GM12878 (cell line): ENCODE measurements around the gene COL4A2. TPM values are rescaled to one million over a fixed set of nuclear protein-coding genes. Genes with fewer than 3 reads are reported as not detected.

Experiments used
- ASH2L ChIP-seq: fragments of 300-600, 200-600 bp; sonication (generic); IDR thresholded peaks from 2 replicates; pipeline ENCODE4 v1.6.1; 2017; ENCODE audit warnings: low read depth, mild to moderate bottlenecking, borderline replicate concordance
- BACH1 ChIP-seq: fragments of 450-650 bp; IDR thresholded peaks from 2 replicates; pipeline ENCODE4 v1.6.1; 2017; ENCODE audit warnings: mild to moderate bottlenecking, borderline replicate concordance
- CBX3 ChIP-seq: fragments of 200-600 bp; sonication (generic); IDR thresholded peaks from 2 replicates; pipeline ENCODE4 v1.6.1; 2016; ENCODE audit warnings: low read depth, borderline replicate concordance
- CHD1 ChIP-seq: IDR thresholded peaks from 2 replicates; pipeline ENCODE4 v1.6.1; 2012; ENCODE audit warnings: low read depth, low read length, improper control_type of control experiment
- E4F1 ChIP-seq: fragments of 450-650 bp; IDR thresholded peaks from 2 replicates; pipeline ENCODE4 v1.6.1; 2018; ENCODE audit warnings: borderline replicate concordance, mild to moderate bottlenecking; ENCODE audit not compliant: partially characterized antibody
- HDGF ChIP-seq: fragments of 450-650 bp; IDR thresholded peaks from 2 replicates; pipeline ENCODE4 v1.6.1; 2016; ENCODE audit warnings: antibody characterized with exemption
- NFYB ChIP-seq: IDR thresholded peaks from 2 replicates; pipeline ENCODE4 v1.6.1; 2011; ENCODE audit warnings: low read depth, mild to moderate bottlenecking, low read length, improper control_type of control experiment, moderate library complexity; ENCODE audit not compliant: insufficient read depth
- NR2C1 ChIP-seq: fragments of 450-650 bp; IDR thresholded peaks from 2 replicates; pipeline ENCODE4 v1.6.1; 2017; ENCODE audit warnings: antibody characterized with exemption, mild to moderate bottlenecking, moderate library complexity
- PAX8 ChIP-seq: fragments of 450-650 bp; IDR thresholded peaks from 2 replicates; pipeline ENCODE4 v1.6.1; 2017; ENCODE audit warnings: mild to moderate bottlenecking, moderate library complexity
- POLR2AphosphoS5 ChIP-seq: IDR thresholded peaks from 2 replicates; pipeline ENCODE4 v1.6.1; 2011; ENCODE audit warnings: mild to moderate bottlenecking, low read length, inconsistent platforms
- RBBP5 ChIP-seq: fragments of 200-600 bp; sonication (generic); conservative IDR thresholded peaks from 2 replicates; pipeline ENCODE4 v1.6.1; 2016
- TARDBP ChIP-seq: IDR thresholded peaks from 2 replicates; pipeline ENCODE4 v1.6.1; 2016; ENCODE audit warnings: borderline replicate concordance
- TCF7 ChIP-seq: IDR thresholded peaks from 2 replicates; pipeline ENCODE4 v1.6.1; 2014; ENCODE audit warnings: antibody characterized with exemption, borderline replicate concordance
- ZNF217 ChIP-seq: fragments of 450-650 bp; IDR thresholded peaks from 2 replicates; pipeline ENCODE4 v1.6.1; 2017; ENCODE audit warnings: antibody characterized with exemption, mild to moderate bottlenecking
- microRNA-seq: library from miRNA; unstranded; fragments of <30 nt; microRNA quantifications from one replicate; pipeline ENCODE4, GENCODE V29; 2018
- polyA plus RNA-seq, 11 experiments: library from polyadenylated mRNA; depleted of rRNA in 4 of 11; unstranded in 6 of 11; stranded (reverse) in 5 of 11; fragments of >200 nt; fragmentation: Nextera tagmentation in 4 of 11; fragmentation: Illumina TruSeq in 1 of 11; extraction: Ambion mirVana in 4 of 11; extraction: Trizol in 1 of 11; gene quantifications; 1 replicate in 1 of 11; 2 replicates in 10 of 11; pipeline versions ENCODE4 v1.2.1 to v1.2.3, GENCODE V29; 2011 to 2016; ENCODE audit warnings: inconsistent platforms in 2 of 11, missing spikeins in 2 of 11, low read depth in 1 of 11
- small RNA-seq: library from RNA; depleted of rRNA; stranded (forward); fragments of <200 nt; gene quantifications from one replicate; pipeline ENCODE3, GENCODE V24; 2014
- total RNA-seq, 4 experiments: library from RNA; depleted of rRNA in 3 of 4; stranded (reverse); fragments of >200 nt in 3 of 4; fragmentation: Illumina TruSeq in 1 of 4; extraction: Trizol in 1 of 4; gene quantifications; 2 replicates each; pipeline versions ENCODE4 v1.2.1 to v1.2.3, GENCODE V29; 2013 to 2021
- TF ChIP-seq, protein P1 (sequence below): fragments of 450-650 bp; IDR thresholded peaks from 2 replicates; pipeline ENCODE4 v1.6.1; 2017; ENCODE audit warnings: mild to moderate bottlenecking, moderate library complexity
- TF ChIP-seq, protein P2 (sequence below): IDR thresholded peaks from 2 replicates; pipeline ENCODE4 v1.6.1; 2011; ENCODE audit warnings: low read depth, low read length, improper control_type of control experiment, borderline replicate concordance

COL4A2 gene
- total and polyA plus RNA-seq, 10 of the 15 experiments (the other 5 are each of a cell fraction or from before 2014, with no cell fraction given): 0.16 to 1.6 (median 0.62) TPM; not detected in 3

GRCh38 chr13:110562036-110562597 is 255.0 kb downstream of the COL4A2 start (continued):
- TF ChIP-seq, protein P1, sequence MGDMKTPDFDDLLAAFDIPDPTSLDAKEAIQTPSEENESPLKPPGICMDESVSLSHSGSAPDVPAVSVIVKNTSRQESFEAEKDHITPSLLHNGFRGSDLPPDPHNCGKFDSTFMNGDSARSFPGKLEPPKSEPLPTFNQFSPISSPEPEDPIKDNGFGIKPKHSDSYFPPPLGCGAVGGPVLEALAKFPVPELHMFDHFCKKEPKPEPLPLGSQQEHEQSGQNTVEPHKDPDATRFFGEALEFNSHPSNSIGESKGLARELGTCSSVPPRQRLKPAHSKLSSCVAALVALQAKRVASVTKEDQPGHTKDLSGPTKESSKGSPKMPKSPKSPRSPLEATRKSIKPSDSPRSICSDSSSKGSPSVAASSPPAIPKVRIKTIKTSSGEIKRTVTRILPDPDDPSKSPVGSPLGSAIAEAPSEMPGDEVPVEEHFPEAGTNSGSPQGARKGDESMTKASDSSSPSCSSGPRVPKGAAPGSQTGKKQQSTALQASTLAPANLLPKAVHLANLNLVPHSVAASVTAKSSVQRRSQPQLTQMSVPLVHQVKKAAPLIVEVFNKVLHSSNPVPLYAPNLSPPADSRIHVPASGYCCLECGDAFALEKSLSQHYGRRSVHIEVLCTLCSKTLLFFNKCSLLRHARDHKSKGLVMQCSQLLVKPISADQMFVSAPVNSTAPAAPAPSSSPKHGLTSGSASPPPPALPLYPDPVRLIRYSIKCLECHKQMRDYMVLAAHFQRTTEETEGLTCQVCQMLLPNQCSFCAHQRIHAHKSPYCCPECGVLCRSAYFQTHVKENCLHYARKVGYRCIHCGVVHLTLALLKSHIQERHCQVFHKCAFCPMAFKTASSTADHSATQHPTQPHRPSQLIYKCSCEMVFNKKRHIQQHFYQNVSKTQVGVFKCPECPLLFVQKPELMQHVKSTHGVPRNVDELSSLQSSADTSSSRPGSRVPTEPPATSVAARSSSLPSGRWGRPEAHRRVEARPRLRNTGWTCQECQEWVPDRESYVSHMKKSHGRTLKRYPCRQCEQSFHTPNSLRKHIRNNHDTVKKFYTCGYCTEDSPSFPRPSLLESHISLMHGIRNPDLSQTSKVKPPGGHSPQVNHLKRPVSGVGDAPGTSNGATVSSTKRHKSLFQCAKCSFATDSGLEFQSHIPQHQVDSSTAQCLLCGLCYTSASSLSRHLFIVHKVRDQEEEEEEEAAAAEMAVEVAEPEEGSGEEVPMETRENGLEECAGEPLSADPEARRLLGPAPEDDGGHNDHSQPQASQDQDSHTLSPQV: no peak
- TF ChIP-seq TARDBP: no peak
- TF ChIP-seq POLR2AphosphoS5: no peak
- TF ChIP-seq, protein P2, sequence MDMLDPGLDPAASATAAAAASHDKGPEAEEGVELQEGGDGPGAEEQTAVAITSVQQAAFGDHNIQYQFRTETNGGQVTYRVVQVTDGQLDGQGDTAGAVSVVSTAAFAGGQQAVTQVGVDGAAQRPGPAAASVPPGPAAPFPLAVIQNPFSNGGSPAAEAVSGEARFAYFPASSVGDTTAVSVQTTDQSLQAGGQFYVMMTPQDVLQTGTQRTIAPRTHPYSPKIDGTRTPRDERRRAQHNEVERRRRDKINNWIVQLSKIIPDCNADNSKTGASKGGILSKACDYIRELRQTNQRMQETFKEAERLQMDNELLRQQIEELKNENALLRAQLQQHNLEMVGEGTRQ: no peak
- TF ChIP-seq NR2C1: no peak
- TF ChIP-seq NFYB: no peak
- no peak for TF ChIP-seq BACH1
- TF ChIP-seq ZNF217: no peak
- TF ChIP-seq TCF7: no peak
- TF ChIP-seq CHD1: no peak
- no peak for TF ChIP-seq CBX3
- TF ChIP-seq E4F1: no peak
- no peak for TF ChIP-seq PAX8
- no peak for TF ChIP-seq HDGF
- TF ChIP-seq RBBP5: no peak
- no peak for TF ChIP-seq ASH2L

Small RNAs within 50 kb of the gene (microRNA-seq; reads per million reads assigned to microRNA genes)
- gene MIR8073: not detected

Small RNAs within 50 kb of the gene (small RNA-seq; reads per million reads assigned to genes)
- gene MIR8073: not detected

Other genes starting within 250 kb of the COL4A2 start
- gene COL4A1, start 127 bp upstream of the COL4A2 start, total RNA-seq (2014; rRNA removed): not detected in 2 replicates
- gene COL4A1, start 127 bp upstream of the COL4A2 start, total RNA-seq (2014; rRNA removed; fragmentation: Illumina TruSeq; extraction: Trizol): not detected in 2 replicates
- 0.31 and 0.48 TPM in 2 replicates for gene COL4A1, start 127 bp upstream of the COL4A2 start, total RNA-seq (2021)
- 0.11 TPM in 1 of 2 replicates, not detected in the other for gene COL4A1, start 127 bp upstream of the COL4A2 start, polyA plus RNA-seq (2011; rRNA removed)
- not detected in 2 replicates for gene COL4A1, start 127 bp upstream of the COL4A2 start, polyA plus RNA-seq (2014; fragmentation: Illumina TruSeq; extraction: Trizol)
- not detected for gene COL4A1, start 127 bp upstream of the COL4A2 start, polyA plus RNA-seq (2014; fragmentation: Nextera tagmentation; extraction: Ambion mirVana)
- not detected in 2 replicates for gene COL4A1, start 127 bp upstream of the COL4A2 start, polyA plus RNA-seq (2014; rRNA removed)
- under 1 TPM; 0.07 to 0.15 TPM for gene COL4A1, start 127 bp upstream of the COL4A2 start, polyA plus RNA-seq (2016; fragmentation: Nextera tagmentation; extraction: Ambion mirVana)